Spinal cord (tissue), 10 donors: Measurements from ENCODE around the gene STXBP2. TPM values are rescaled to one million over a fixed set of nuclear protein-coding genes. Genes with fewer than 3 reads are reported as not detected.

Experiments
- DNase-seq, 6 donors: peaks; one replicate each; pipeline versions ENCODE4 v3.0.0 to v3.0.0-alpha.2; 2013 to 2015; ENCODE audit warnings: low spot score in 6 of 6, low read depth in 4 of 6
- H3K27ac ChIP-seq: one replicate; pipeline ENCODE4 v1.5.1; 2013; ENCODE audit warnings: low read depth, low read length, control low read depth
- H3K27me3 ChIP-seq: one replicate; pipeline ENCODE4 v1.6.1; 2013; ENCODE audit warnings: low read length; ENCODE audit not compliant: control insufficient read depth, insufficient read depth
- H3K36me3 ChIP-seq: one replicate; pipeline ENCODE4 v1.6.1; 2013; ENCODE audit warnings: low read length; ENCODE audit not compliant: control insufficient read depth, insufficient read depth
- H3K4me1 ChIP-seq: one replicate; pipeline ENCODE4 v1.6.1; 2013; ENCODE audit warnings: low read length; ENCODE audit not compliant: control insufficient read depth, insufficient read depth
- H3K4me3 ChIP-seq: one replicate; pipeline ENCODE4 v1.5.1; 2013; ENCODE audit warnings: low read depth, low read length, control low read depth
- H3K9me3 ChIP-seq: one replicate; pipeline ENCODE4 v1.6.1; 2013; ENCODE audit warnings: low read length; ENCODE audit not compliant: control insufficient read depth, insufficient read depth
- WGBS: methylation state at CpG from one replicate; pipeline ENCODE4 v1.1.5; 2013; ENCODE audit warnings: missing lambda C conversion rate; ENCODE audit not compliant: insufficient coverage; 5-methylcytosine and 5-hydroxymethylcytosine counted together
- long read RNA-seq, 4 donors: transcript quantifications; one replicate each; lab custom pipeline, GENCODE V29; 2026
- polyA plus RNA-seq, 2 donors: library from polyadenylated mRNA; unstranded; fragments of 120-200 nt; gene quantifications; one replicate each; pipeline ENCODE4 v1.2.1, GENCODE V29; 2013; ENCODE audit not compliant: insufficient read length in 2 of 2
- total RNA-seq, 2 donors: library from RNA; depleted of rRNA in 1 of 2; stranded (reverse); fragments of 120-200 nt in 1 of 2; fragments of >200 nt in 1 of 2; gene quantifications; one replicate each; pipeline versions ENCODE4 v1.2.3 to v1.2.4, GENCODE V29; 2013 to 2014
- donor health status: healthy.

Gene STXBP2
- total RNA-seq (1 to 10 TPM; 4.4 to 8.3 TPM), polyA plus RNA-seq (10 to 100 TPM; 12.9 to 14.0 TPM)
- long read RNA-seq, donor 1, partial matches to known transcripts = 0 of 2 reads
- long read RNA-seq, donor 1, other reads (novel, unspliced or antisense) = 0 of 2 reads
- long read RNA-seq, donor 2 = 0 reads
- long read RNA-seq, donor 3, partial matches to known transcripts = 0 of 1 reads
- long read RNA-seq, donor 3, other reads (novel, unspliced or antisense) = 0 of 1 reads
- long read RNA-seq, donor 4, transcript STXBP2-201 (19 exons, 1,876 nt) = major isoform, 8 of 11 reads
- long read RNA-seq, donor 4, partial matches to known transcripts = 0 of 11 reads
- long read RNA-seq, donor 4, other reads (novel, unspliced or antisense) = 0 of 11 reads

- no peaks in the 10 kb centered on the region for H3K4me1 ChIP-seq
- DNase-seq = no peak
- 8% methylated on average over 57 of the region's 61 CpGs for WGBS
- peaks cover 15% of the 10 kb centered on the region for H3K36me3 ChIP-seq
- no peak within 1 kb of the TSS for H3K4me3 ChIP-seq
- H3K27me3 ChIP-seq = peaks cover 22% of the 10 kb centered on the region
- H3K27ac ChIP-seq = no peak within 1 kb of the TSS
- H3K9me3 ChIP-seq = no peaks in the 10 kb centered on the region
Observed at GRCh38 chr19:7636691-7637373, at the start of gene STXBP2. Gene STXBP2, plus strand, starts transcription at chr19:7637110. Its CDS starts 40 bp downstream, at chr19:7637150.

- H3K9me3 ChIP-seq = no peaks in the 10 kb centered on the region
Observed at GRCh38 chr19:7589822-7590221, 47.1 kb upstream of the STXBP2 start.

GRCh38 chr19:7590256-7590655 lies 46.7 kb upstream of the STXBP2 start:
- Histone ChIP-seq H3K27me3 (no peaks in the 10 kb centered on the region), H3K36me3 (no peaks in the 10 kb centered on the region), H3K9me3 (no peaks in the 10 kb centered on the region), H3K4me3 (no peak overlapping the region), H3K4me1 (peaks cover under 1% of the 10 kb centered on the region), H3K27ac (no peak overlapping the region)
- 56% methylated on average over 8 of the region's 8 CpGs for WGBS
- DNase-seq = no peak

More at GRCh38 chr19:7589822-7590221, 47.1 kb upstream of the STXBP2 start:
- Histone ChIP-seq H3K36me3 (no peaks in the 10 kb centered on the region), H3K27me3 (no peaks in the 10 kb centered on the region), H3K27ac (no peak overlapping the region), H3K4me3 (no peak overlapping the region), H3K4me1 (no peaks in the 10 kb centered on the region)
- DNase-seq = no peak
- 86% methylated on average over 4 of the region's 7 CpGs for WGBS

GRCh38 chr19:7595466-7596133 lies 41.3 kb upstream of the STXBP2 start, which contains the start of gene CAMSAP3:
Gene CAMSAP3, plus strand, starts transcription at chr19:7595863. Its CDS starts 140 bp downstream, at chr19:7596003.
- Histone ChIP-seq H3K4me1 (peaks cover 16% of the 10 kb centered on the region), H3K27ac (no peak within 1 kb of the TSS), H3K27me3 (peaks cover 6% of the 10 kb centered on the region), H3K9me3 (no peaks in the 10 kb centered on the region), H3K4me3 (peak within 1 kb of the TSS; percentile 31), H3K36me3 (no peaks in the 10 kb centered on the region)
- under 1% methylated on average over 72 of the region's 78 CpGs for WGBS
- peak; percentile 13 to 94 (median 50) for DNase-seq

GRCh38 chr19:7596211-7596937 lies 40.5 kb upstream of the STXBP2 start:
- Histone ChIP-seq H3K9me3 (no peaks in the 10 kb centered on the region), H3K4me1 (peaks cover 16% of the 10 kb centered on the region), H3K4me3 (peak overlapping the region; percentile 27), H3K36me3 (no peaks in the 10 kb centered on the region), H3K27ac (no peak overlapping the region), H3K27me3 (peaks cover 6% of the 10 kb centered on the region)
- peak in 1 of 6 donors; percentile 26 for DNase-seq
- 0% methylated on average over 61 of the region's 70 CpGs for WGBS

- 59% methylated on average over 4 of the region's 9 CpGs for WGBS
- Histone ChIP-seq H3K4me1 (peaks cover 16% of the 10 kb centered on the region), H3K27ac (no peak overlapping the region), H3K36me3 (no peaks in the 10 kb centered on the region), H3K9me3 (no peaks in the 10 kb centered on the region), H3K4me3 (no peak overlapping the region), H3K27me3 (peaks cover 6% of the 10 kb centered on the region)
- no peak for DNase-seq
Observed at GRCh38 chr19:7597689-7598088, 39.2 kb upstream of the STXBP2 start.

GRCh38 chr19:7598180-7598579 lies 38.7 kb upstream of the STXBP2 start:
- Histone ChIP-seq H3K27ac (no peak overlapping the region), H3K27me3 (peaks cover 6% of the 10 kb centered on the region), H3K9me3 (no peaks in the 10 kb centered on the region), H3K4me3 (no peak overlapping the region), H3K4me1 (peaks cover 16% of the 10 kb centered on the region), H3K36me3 (no peaks in the 10 kb centered on the region)
- DNase-seq = no peak
- WGBS = 72% methylated on average over 6 of the region's 6 CpGs

GRCh38 chr19:7600721-7601120 lies 36.2 kb upstream of the STXBP2 start:
- H3K27ac ChIP-seq = no peak overlapping the region
- H3K9me3 ChIP-seq = no peaks in the 10 kb centered on the region
- no peak overlapping the region for H3K4me3 ChIP-seq
- no peak for DNase-seq
- H3K36me3 ChIP-seq = peaks cover 15% of the 10 kb centered on the region
- H3K27me3 ChIP-seq = peaks cover 6% of the 10 kb centered on the region
- H3K4me1 ChIP-seq = peaks cover 13% of the 10 kb centered on the region

- no peak overlapping the region for H3K4me3 ChIP-seq
- H3K27me3 ChIP-seq = peaks cover under 1% of the 10 kb centered on the region
- peaks cover 3% of the 10 kb centered on the region for H3K4me1 ChIP-seq
- no peak overlapping the region for H3K27ac ChIP-seq
- H3K9me3 ChIP-seq = no peaks in the 10 kb centered on the region
- WGBS = 59% methylated on average over 14 of the region's 15 CpGs
- DNase-seq = no peak
- peaks cover 28% of the 10 kb centered on the region for H3K36me3 ChIP-seq
Observed at GRCh38 chr19:7602240-7602934, 34.5 kb upstream of the STXBP2 start.
